Measurements from ENCODE around the gene CELF2. TPM values are rescaled to one million over a fixed set of nuclear protein-coding genes. Genes with fewer than 3 reads are reported as not detected.

The CELF2 gene
- total RNA-seq, 1 donor from 2014 or later: 31.6 TPM

- Histone ChIP-seq H3K4me3 (no peak overlapping the region), H3K9ac (no peak overlapping the region), H3F3A (ENCODE audit: low read depth) (no peaks in the 10 kb centered on the region), H4K20me1 (ENCODE audit: low read depth) (no peaks in the 10 kb centered on the region), H3K9me3 (ENCODE audit: low read depth) (no peaks in the 10 kb centered on the region), H3K79me2 (ENCODE audit: low read depth) (no peaks in the 10 kb centered on the region), H3K4me2 (no peak overlapping the region), H3K36me3 (no peaks in the 10 kb centered on the region), H3K27ac (no peak overlapping the region), H2AFZ (replicated peaks) (no peak overlapping the region), H3K27me3 (no peaks in the 10 kb centered on the region), H3K4me1 (peaks cover 7% of the 10 kb centered on the region)
- H3K27ac Mint-ChIP-seq: peak overlapping the region; percentile 9
- peaks cover 2% of the 10 kb centered on the region for H3K27me3 Mint-ChIP-seq (ENCODE audit: insufficient read depth, low read depth)
- no peak overlapping the region for H3K4me3 Mint-ChIP-seq
- peaks cover 8% of the 10 kb centered on the region for H3K9me3 Mint-ChIP-seq
- no peak for DNase-seq (ENCODE audit: low spot score)
- TF ChIP-seq EZH2phosphoT487 (IDR thresholded peaks at IDR 0.05) (no peak), CTCF (IDR thresholded peaks at IDR 0.05) (no peak), EZH2 (IDR thresholded peaks at IDR 0.05) (no peak)
- H3K4me1 Mint-ChIP-seq: peaks cover 22% of the 10 kb centered on the region
- peaks cover 12% of the 10 kb centered on the region for H3K36me3 Mint-ChIP-seq
Observed at GRCh38 chr10:11229893-11230292, 212.2 kb downstream of the CELF2 start.

GRCh38 chr10:11230498-11231167, 213.0 kb downstream of the CELF2 start:
- TF ChIP-seq EZH2phosphoT487 (IDR thresholded peaks at IDR 0.05) (no peak), CTCF (IDR thresholded peaks at IDR 0.05) (no peak), EZH2 (IDR thresholded peaks at IDR 0.05) (no peak)
- H3K79me2 ChIP-seq (ENCODE audit: low read depth): no peaks in the 10 kb centered on the region
- Mint-ChIP-seq H3K4me1 (peaks cover 16% of the 10 kb centered on the region), H3K27ac (no peak overlapping the region), H3K9me3 (peaks cover 8% of the 10 kb centered on the region), H3K27me3 (ENCODE audit: insufficient read depth, low read depth) (peaks cover 2% of the 10 kb centered on the region), H3K36me3 (peaks cover 12% of the 10 kb centered on the region), H3K4me3 (no peak overlapping the region)
- no peaks in the 10 kb centered on the region for H4K20me1 ChIP-seq (ENCODE audit: low read depth)
- H3K9me3 ChIP-seq (ENCODE audit: low read depth): no peaks in the 10 kb centered on the region
- no peak overlapping the region for H3K4me2 ChIP-seq
- no peaks in the 10 kb centered on the region for H3K36me3 ChIP-seq
- H3K4me3 ChIP-seq: no peak overlapping the region
- no peak overlapping the region for H3K9ac ChIP-seq
- H3K27me3 ChIP-seq: no peaks in the 10 kb centered on the region
- peaks cover 7% of the 10 kb centered on the region for H3K4me1 ChIP-seq
- no peak for DNase-seq (ENCODE audit: low spot score)
- H3K27ac ChIP-seq: peak overlapping the region; percentile 5
- no peaks in the 10 kb centered on the region for H3F3A ChIP-seq (ENCODE audit: low read depth)
- no peak overlapping the region for H2AFZ ChIP-seq (replicated peaks)

- H3K36me3 Mint-ChIP-seq: peaks cover 12% of the 10 kb centered on the region
- peaks cover 12% of the 10 kb centered on the region for H3K4me1 Mint-ChIP-seq
- Histone ChIP-seq H3K36me3 (no peaks in the 10 kb centered on the region), H3K79me2 (ENCODE audit: low read depth) (no peaks in the 10 kb centered on the region), H3K27ac (no peak overlapping the region), H3K4me1 (peaks cover 7% of the 10 kb centered on the region), H4K20me1 (ENCODE audit: low read depth) (no peaks in the 10 kb centered on the region), H3F3A (ENCODE audit: low read depth) (no peaks in the 10 kb centered on the region), H3K4me3 (no peak overlapping the region), H3K9me3 (ENCODE audit: low read depth) (no peaks in the 10 kb centered on the region), H3K9ac (no peak overlapping the region), H2AFZ (replicated peaks) (no peak overlapping the region), H3K4me2 (no peak overlapping the region), H3K27me3 (no peaks in the 10 kb centered on the region)
- H3K4me3 Mint-ChIP-seq: no peak overlapping the region
- no peak for DNase-seq (ENCODE audit: low spot score)
- peaks cover 8% of the 10 kb centered on the region for H3K9me3 Mint-ChIP-seq
- H3K27ac Mint-ChIP-seq: no peak overlapping the region
- TF ChIP-seq EZH2phosphoT487 (IDR thresholded peaks at IDR 0.05) (no peak), CTCF (IDR thresholded peaks at IDR 0.05) (no peak), EZH2 (IDR thresholded peaks at IDR 0.05) (no peak)
- peaks cover 2% of the 10 kb centered on the region for H3K27me3 Mint-ChIP-seq (ENCODE audit: insufficient read depth, low read depth)
Observed at GRCh38 chr10:11231285-11231684, 213.6 kb downstream of the CELF2 start.
